HCT116 (cell line): ENCODE results near the gene SLC10A3. TPM values are rescaled to one million over a fixed set of nuclear protein-coding genes. Genes with fewer than 3 reads are reported as not detected.

Experiments
- ATAC-seq: fragments of 200-7000 bp; cut with Tn5 transposase; 2 replicates; pipeline ENCODE4 v1.9.1; 2020; ENCODE audit warnings: mild to moderate bottlenecking, moderate library complexity
- BruUV-seq: library from RNA; stranded (reverse); fragments of 400-500 nt; replicated peaks from 2 replicates; lab custom pipeline; 2021; lab: Mats Ljungman, UMichigan
- CTCF ChIA-PET: fragments of 300-600 bp; sonication (Branson Sonifier 250); formaldehyde crosslinking; loops from one replicate; lab custom pipeline; 2021; ENCODE audit warnings: antibody characterized with exemption; lab: Charles Lee
- POLR2A ChIA-PET: fragments of 300-600, 350-600 bp; sonication (Branson Sonifier 250); formaldehyde crosslinking; loops from one replicate; lab custom pipeline; 2021; ENCODE audit warnings: antibody characterized with exemption; lab: Charles Lee
- RAD21 ChIA-PET, 2 experiments: fragments of 300-600 bp; sonication (Branson Sonifier 250); formaldehyde crosslinking; loops; one replicate each; lab custom pipeline; 2023; ENCODE audit warnings: low total read pairs in 2 of 2; ENCODE audit not compliant: uncharacterized antibody in 2 of 2, unreplicated experiment in 2 of 2, low non-redundant PET in 1 of 2; lab: Charles Lee
- DNase-seq: peaks from one replicate; pipeline ENCODE4 v3.0.0-alpha.2; 2010; ENCODE audit warnings: low read depth, low spot score
- H2AFZ ChIP-seq: fragments of 200-600 bp; shearing (Covaris generic), sonication (generic); 2 replicates; pipeline ENCODE4 v1.6.1; 2017; ENCODE audit warnings: low read depth, mixed run types, mixed read lengths, antibody characterized with exemption, low read length; ENCODE audit not compliant: poor library complexity, severe bottlenecking
- H3K27ac ChIP-seq: 2 replicates; pipeline ENCODE4 v1.5.1; 2012; ENCODE audit warnings: low read depth, low read length
- H3K27me3 ChIP-seq: fragments of 200-600 bp; sonication (generic); 2 replicates; pipeline ENCODE4 v1.6.1; 2016; ENCODE audit warnings: mixed run types, low read length, mixed read lengths; ENCODE audit not compliant: insufficient read depth
- H3K36me3 ChIP-seq, 2 experiments: fragments of 200-500 bp in 1 of 2; fragments of 200-600 bp in 1 of 2; sonication (Bioruptor generic) in 1 of 2; sonication (generic) in 1 of 2; 2 replicates each; pipeline versions ENCODE4 v1.5.1 to v1.6.1; 2014 to 2016; ENCODE audit warnings: low read length in 2 of 2, inconsistent platforms in 1 of 2, mixed read lengths in 1 of 2, mixed run types in 1 of 2; ENCODE audit not compliant: insufficient read depth in 2 of 2, control insufficient read depth in 1 of 2
- H3K4me1 ChIP-seq, 2 experiments: fragments of 200-600 bp in 1 of 2; sonication (generic) in 1 of 2; 2 replicates each; pipeline versions ENCODE4 v1.5.1 to v1.6.1; 2012 to 2017; ENCODE audit warnings: low read length in 2 of 2, inconsistent platforms in 1 of 2, mild to moderate bottlenecking in 1 of 2, mixed read lengths in 1 of 2, mixed run types in 1 of 2, moderate library complexity in 1 of 2; ENCODE audit not compliant: insufficient read depth in 2 of 2, control insufficient read depth in 1 of 2
- H3K4me2 ChIP-seq: fragments of 200-600 bp; sonication (generic); 2 replicates; pipeline ENCODE4 v1.6.1; 2017; ENCODE audit warnings: mixed run types, low read length, mixed read lengths
- H3K4me3 ChIP-seq, 2 experiments: fragments of 200-600 bp in 1 of 2; sonication (generic) in 1 of 2; replicated peaks in 1 of 2; 2 replicates each; pipeline ENCODE4 v1.5.1; 2011 to 2016; ENCODE audit warnings: low read length in 2 of 2, control low read depth in 1 of 2, low read depth in 1 of 2, mild to moderate bottlenecking in 1 of 2, mixed read lengths in 1 of 2, mixed run types in 1 of 2
- H3K79me2 ChIP-seq: fragments of 200-600 bp; sonication (generic); 2 replicates; pipeline ENCODE4 v1.6.1; 2017; ENCODE audit warnings: mild to moderate bottlenecking, mixed run types, low read length, moderate library complexity, mixed read lengths; ENCODE audit not compliant: insufficient read depth
- H3K9ac ChIP-seq: fragments of 200-600 bp; sonication (generic); 2 replicates; pipeline ENCODE4 v1.6.1; 2016; ENCODE audit warnings: low read length, mixed read lengths
- H3K9me2 ChIP-seq: fragments of 200-600 bp; sonication (generic), shearing (Covaris generic); 2 replicates; pipeline ENCODE4 v1.6.1; 2017; ENCODE audit warnings: mixed run types, mild to moderate bottlenecking, moderate library complexity; ENCODE audit not compliant: insufficient read depth
- H3K9me3 ChIP-seq, 2 experiments: fragments of 200-500 bp in 1 of 2; fragments of 200-600 bp in 1 of 2; sonication (Bioruptor generic) in 1 of 2; sonication (generic) in 1 of 2; 2 replicates each; pipeline ENCODE4 v1.6.1; 2014 to 2017; ENCODE audit warnings: low read length in 2 of 2, mixed read lengths in 2 of 2, inconsistent platforms in 1 of 2, low read depth in 1 of 2, mild to moderate bottlenecking in 1 of 2, mixed run types in 1 of 2, moderate library complexity in 1 of 2; ENCODE audit not compliant: control insufficient read depth in 1 of 2, insufficient read depth in 1 of 2
- H4K20me1 ChIP-seq: fragments of 200-600 bp; sonication (generic), shearing (Covaris generic); 2 replicates; pipeline ENCODE4 v1.6.1; 2017; ENCODE audit warnings: mixed run types, mild to moderate bottlenecking, moderate library complexity; ENCODE audit not compliant: insufficient read depth
- ATF3 ChIP-seq: IDR thresholded peaks from 2 replicates; pipeline ENCODE4 v1.6.1; 2012
- EGR1 ChIP-seq: IDR thresholded peaks from 2 replicates; pipeline ENCODE4 v1.6.1; 2012; ENCODE audit warnings: low read depth
- ELF1 ChIP-seq: IDR thresholded peaks from 2 replicates; pipeline ENCODE4 v1.6.1; 2012; ENCODE audit warnings: low read depth, borderline replicate concordance
- EZH2 ChIP-seq: fragments of 200-600 bp; sonication (generic); IDR thresholded peaks from 2 replicates; pipeline ENCODE4 v1.6.1; 2017; ENCODE audit warnings: antibody characterized with exemption, mixed run types
- EZH2phosphoT487 ChIP-seq: fragments of 200-600 bp; IDR thresholded peaks from 2 replicates; pipeline ENCODE4 v1.6.1; 2018; ENCODE audit warnings: antibody characterized with exemption, borderline replicate concordance
- FOSL1 ChIP-seq: IDR thresholded peaks from 2 replicates; pipeline ENCODE4 v1.6.1; 2012; ENCODE audit warnings: low read depth
- POLR2A ChIP-seq: IDR thresholded peaks from 2 replicates; pipeline ENCODE4 v1.7.0; 2011; ENCODE audit warnings: borderline replicate concordance; ENCODE audit not compliant: insufficient read depth, insufficient read length; ENCODE audit errors: extremely low read depth
- RAD21 ChIP-seq: IDR thresholded peaks from 2 replicates; pipeline ENCODE4 v1.6.1; 2012; ENCODE audit warnings: low read depth, mild to moderate bottlenecking
- SRF ChIP-seq: IDR thresholded peaks from 2 replicates; pipeline ENCODE4 v1.6.1; 2012; ENCODE audit warnings: low read depth
- TCF7L2 ChIP-seq: IDR thresholded peaks from 2 replicates; pipeline ENCODE4 v1.7.0; 2011; ENCODE audit warnings: borderline replicate concordance, inconsistent platforms; ENCODE audit not compliant: insufficient read depth, insufficient read length; ENCODE audit errors: extremely low read depth
- ZFX ChIP-seq: fragments of 450-650 bp; IDR thresholded peaks from 2 replicates; pipeline ENCODE4 v1.6.1; 2017
- ZNF274 ChIP-seq: fragments of 200-500 bp; sonication (Bioruptor generic); IDR thresholded peaks from 2 replicates; pipeline ENCODE4 v1.6.1; 2014; ENCODE audit warnings: mild to moderate bottlenecking, low read depth, low read length, inconsistent platforms
- intact Hi-C: fragments of 100-400 bp; cut with micrococcal nuclease; formaldehyde crosslinking; loops from 2 replicates; pipeline ENCODE4 v1.10.0; 2022
- total RNA-seq: library from RNA; stranded (reverse); gene quantifications from one replicate; pipeline ENCODE4 v1.2.1, GENCODE V29; 2021; ENCODE audit not compliant: unreplicated experiment
- TF ChIP-seq, protein P1 (sequence below), 3 experiments: fragments of 200-600 bp in 1 of 3; sonication (generic) in 1 of 3; IDR thresholded peaks in 2 of 3; conservative IDR thresholded peaks in 1 of 3; 2 replicates each; pipeline ENCODE4 v1.5.1; 2012 to 2017; ENCODE audit warnings: low read depth in 2 of 3, low read length in 2 of 3, antibody characterized with exemption in 1 of 3, borderline replicate concordance in 1 of 3, control low read depth in 1 of 3, mild to moderate bottlenecking in 1 of 3, mixed read lengths in 1 of 3, mixed run types in 1 of 3, moderate library complexity in 1 of 3; ENCODE audit not compliant: insufficient read depth in 1 of 3
- TF ChIP-seq, protein P2 (sequence below): IDR thresholded peaks from 2 replicates; pipeline ENCODE4 v1.6.1; 2012; ENCODE audit warnings: low read depth
- TF ChIP-seq, protein P3 (sequence below): IDR thresholded peaks from 2 replicates; pipeline ENCODE4 v1.6.1; 2011; ENCODE audit warnings: mild to moderate bottlenecking, low read length, moderate library complexity; ENCODE audit not compliant: insufficient replicate concordance; ENCODE audit errors: extremely low read depth

Gene SLC10A3
- total RNA-seq, 1 experiment from 2014 or later: 16.2 TPM

- H2AFZ ChIP-seq: no peak overlapping the region
- ChIA-PET RAD21 (no interaction called here), POLR2A (interaction anchor here (0.8 to 1.0 kb wide), 2 partner anchors 61 to 88 kb away, joined by 3 read pairs; partner anchors contain the start of gene RPL10), CTCF (no interaction called here)
- peaks cover 7 to 12% of the 10 kb centered on the region in 2 experiments; a peak in 1 of 4 replicates for H3K4me1 ChIP-seq
- TF ChIP-seq EZH2 (no peak), SRF (no peak), ZNF274 (no peak), ELF1 (no peak), TCF7L2 (no peak), POLR2A (no peak), EGR1 (no peak), FOSL1 (no peak), RAD21 (no peak), ZFX (no peak), ATF3 (no peak), EZH2phosphoT487 (no peak)
- TF ChIP-seq, protein P1, sequence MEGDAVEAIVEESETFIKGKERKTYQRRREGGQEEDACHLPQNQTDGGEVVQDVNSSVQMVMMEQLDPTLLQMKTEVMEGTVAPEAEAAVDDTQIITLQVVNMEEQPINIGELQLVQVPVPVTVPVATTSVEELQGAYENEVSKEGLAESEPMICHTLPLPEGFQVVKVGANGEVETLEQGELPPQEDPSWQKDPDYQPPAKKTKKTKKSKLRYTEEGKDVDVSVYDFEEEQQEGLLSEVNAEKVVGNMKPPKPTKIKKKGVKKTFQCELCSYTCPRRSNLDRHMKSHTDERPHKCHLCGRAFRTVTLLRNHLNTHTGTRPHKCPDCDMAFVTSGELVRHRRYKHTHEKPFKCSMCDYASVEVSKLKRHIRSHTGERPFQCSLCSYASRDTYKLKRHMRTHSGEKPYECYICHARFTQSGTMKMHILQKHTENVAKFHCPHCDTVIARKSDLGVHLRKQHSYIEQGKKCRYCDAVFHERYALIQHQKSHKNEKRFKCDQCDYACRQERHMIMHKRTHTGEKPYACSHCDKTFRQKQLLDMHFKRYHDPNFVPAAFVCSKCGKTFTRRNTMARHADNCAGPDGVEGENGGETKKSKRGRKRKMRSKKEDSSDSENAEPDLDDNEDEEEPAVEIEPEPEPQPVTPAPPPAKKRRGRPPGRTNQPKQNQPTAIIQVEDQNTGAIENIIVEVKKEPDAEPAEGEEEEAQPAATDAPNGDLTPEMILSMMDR (IDR thresholded peaks at IDR 0.05 in 2 of 3, conservative IDR thresholded peaks at IDR 0.05 in 1 of 3; ENCODE audit: borderline replicate concordance in 1 of 3, insufficient read depth in 1 of 3, low read depth in 2 of 3, low read length in 2 of 3): no peak
- TF ChIP-seq, protein P2, sequence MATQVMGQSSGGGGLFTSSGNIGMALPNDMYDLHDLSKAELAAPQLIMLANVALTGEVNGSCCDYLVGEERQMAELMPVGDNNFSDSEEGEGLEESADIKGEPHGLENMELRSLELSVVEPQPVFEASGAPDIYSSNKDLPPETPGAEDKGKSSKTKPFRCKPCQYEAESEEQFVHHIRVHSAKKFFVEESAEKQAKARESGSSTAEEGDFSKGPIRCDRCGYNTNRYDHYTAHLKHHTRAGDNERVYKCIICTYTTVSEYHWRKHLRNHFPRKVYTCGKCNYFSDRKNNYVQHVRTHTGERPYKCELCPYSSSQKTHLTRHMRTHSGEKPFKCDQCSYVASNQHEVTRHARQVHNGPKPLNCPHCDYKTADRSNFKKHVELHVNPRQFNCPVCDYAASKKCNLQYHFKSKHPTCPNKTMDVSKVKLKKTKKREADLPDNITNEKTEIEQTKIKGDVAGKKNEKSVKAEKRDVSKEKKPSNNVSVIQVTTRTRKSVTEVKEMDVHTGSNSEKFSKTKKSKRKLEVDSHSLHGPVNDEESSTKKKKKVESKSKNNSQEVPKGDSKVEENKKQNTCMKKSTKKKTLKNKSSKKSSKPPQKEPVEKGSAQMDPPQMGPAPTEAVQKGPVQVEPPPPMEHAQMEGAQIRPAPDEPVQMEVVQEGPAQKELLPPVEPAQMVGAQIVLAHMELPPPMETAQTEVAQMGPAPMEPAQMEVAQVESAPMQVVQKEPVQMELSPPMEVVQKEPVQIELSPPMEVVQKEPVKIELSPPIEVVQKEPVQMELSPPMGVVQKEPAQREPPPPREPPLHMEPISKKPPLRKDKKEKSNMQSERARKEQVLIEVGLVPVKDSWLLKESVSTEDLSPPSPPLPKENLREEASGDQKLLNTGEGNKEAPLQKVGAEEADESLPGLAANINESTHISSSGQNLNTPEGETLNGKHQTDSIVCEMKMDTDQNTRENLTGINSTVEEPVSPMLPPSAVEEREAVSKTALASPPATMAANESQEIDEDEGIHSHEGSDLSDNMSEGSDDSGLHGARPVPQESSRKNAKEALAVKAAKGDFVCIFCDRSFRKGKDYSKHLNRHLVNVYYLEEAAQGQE: no peak
- TF ChIP-seq, protein P3, sequence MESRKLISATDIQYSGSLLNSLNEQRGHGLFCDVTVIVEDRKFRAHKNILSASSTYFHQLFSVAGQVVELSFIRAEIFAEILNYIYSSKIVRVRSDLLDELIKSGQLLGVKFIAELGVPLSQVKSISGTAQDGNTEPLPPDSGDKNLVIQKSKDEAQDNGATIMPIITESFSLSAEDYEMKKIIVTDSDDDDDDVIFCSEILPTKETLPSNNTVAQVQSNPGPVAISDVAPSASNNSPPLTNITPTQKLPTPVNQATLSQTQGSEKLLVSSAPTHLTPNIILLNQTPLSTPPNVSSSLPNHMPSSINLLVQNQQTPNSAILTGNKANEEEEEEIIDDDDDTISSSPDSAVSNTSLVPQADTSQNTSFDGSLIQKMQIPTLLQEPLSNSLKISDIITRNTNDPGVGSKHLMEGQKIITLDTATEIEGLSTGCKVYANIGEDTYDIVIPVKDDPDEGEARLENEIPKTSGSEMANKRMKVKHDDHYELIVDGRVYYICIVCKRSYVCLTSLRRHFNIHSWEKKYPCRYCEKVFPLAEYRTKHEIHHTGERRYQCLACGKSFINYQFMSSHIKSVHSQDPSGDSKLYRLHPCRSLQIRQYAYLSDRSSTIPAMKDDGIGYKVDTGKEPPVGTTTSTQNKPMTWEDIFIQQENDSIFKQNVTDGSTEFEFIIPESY: no peak
- no peak for DNase-seq
- no peaks in the 10 kb centered on the region for H3K9me3 ChIP-seq
- no peaks in the 10 kb centered on the region for H3K9me2 ChIP-seq
- H3K27me3 ChIP-seq: no peaks in the 10 kb centered on the region
- H3K9ac ChIP-seq: peak overlapping the region; percentile 66
- H3K4me2 ChIP-seq: peak overlapping the region; percentile 75
- peak overlapping the region; percentile 66 to 68 for H3K4me3 ChIP-seq
- peaks cover 0 to 2% of the 10 kb centered on the region in 2 experiments; a peak in 1 of 4 replicates for H3K36me3 ChIP-seq
- no peaks in the 10 kb centered on the region for H4K20me1 ChIP-seq
- intact Hi-C loops: no loop called here
- peak overlapping the region; percentile 80; the same call in 1 of the 2 replicates for H3K27ac ChIP-seq
- peak; percentile 69 for ATAC-seq
- BruUV-seq: no TSS peak
- H3K79me2 ChIP-seq: peaks cover 24% of the 10 kb centered on the region
Observed at GRCh38 chrX:154458954-154459778, 31.3 kb downstream of the SLC10A3 start.
